Measurements from ENCODE around the gene BTF3L4.
"Not testable (repeated sequence)": the region's sequence is repeated elsewhere in the genome, so short reads cannot be mapped to it uniquely, and the experiment has no call there.

BTF3L4 gene

DNA sequence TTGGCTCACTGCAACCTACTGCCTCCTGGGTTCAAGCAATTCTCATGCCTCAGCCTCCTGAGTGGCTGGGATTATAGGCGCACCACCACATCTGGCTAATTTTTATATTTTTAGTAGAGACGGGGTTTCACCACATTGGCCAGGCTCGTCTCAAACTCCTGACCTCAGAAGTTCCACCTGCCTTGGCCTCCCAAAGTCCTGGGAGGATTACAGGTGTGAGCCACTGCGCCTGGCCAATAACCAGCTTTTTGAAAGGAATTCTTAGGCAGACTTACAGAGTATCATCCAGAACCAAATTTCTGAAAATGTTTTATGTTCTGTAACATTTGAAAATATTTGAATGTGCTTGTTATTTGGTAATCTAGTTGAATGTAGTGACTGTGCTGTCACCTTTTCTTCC, 14.6 kb downstream of the BTF3L4 start:
- Histone ChIP-seq H4K20me1 (peaks cover 95% of the 10 kb centered on the region), H3K4me1 (no peaks in the 10 kb centered on the region), H3K4me2 (no peak overlapping the region), H3K27me3 (no peaks in the 10 kb centered on the region), H3K4me3 (no peak overlapping the region), H3K9ac (no peak overlapping the region), H3K27ac (no peak overlapping the region), H3K36me3 (peaks cover 93% of the 10 kb centered on the region), H3K9me3 (no peaks in the 10 kb centered on the region)
- TF ChIP-seq Cebpa-rat (IDR thresholded peaks at IDR 0.05): no peak

- H3K27me3 ChIP-seq: no peaks in the 10 kb centered on the region
- no peaks in the 10 kb centered on the region for H3K9me3 ChIP-seq
- no peak overlapping the region for H3K9ac ChIP-seq
- H3K4me2 ChIP-seq: no peak overlapping the region
- peaks cover 93% of the 10 kb centered on the region for H3K36me3 ChIP-seq
- no peak overlapping the region for H3K27ac ChIP-seq
- no peak for TF ChIP-seq Cebpa-rat (IDR thresholded peaks at IDR 0.05)
- no peak overlapping the region for H3K4me3 ChIP-seq
- H3K4me1 ChIP-seq: no peaks in the 10 kb centered on the region
- H4K20me1 ChIP-seq: peaks cover 100% of the 10 kb centered on the region
Measured at GRCh38 chr1:52072291-52072690, 16.2 kb downstream of the BTF3L4 start.

DNA sequence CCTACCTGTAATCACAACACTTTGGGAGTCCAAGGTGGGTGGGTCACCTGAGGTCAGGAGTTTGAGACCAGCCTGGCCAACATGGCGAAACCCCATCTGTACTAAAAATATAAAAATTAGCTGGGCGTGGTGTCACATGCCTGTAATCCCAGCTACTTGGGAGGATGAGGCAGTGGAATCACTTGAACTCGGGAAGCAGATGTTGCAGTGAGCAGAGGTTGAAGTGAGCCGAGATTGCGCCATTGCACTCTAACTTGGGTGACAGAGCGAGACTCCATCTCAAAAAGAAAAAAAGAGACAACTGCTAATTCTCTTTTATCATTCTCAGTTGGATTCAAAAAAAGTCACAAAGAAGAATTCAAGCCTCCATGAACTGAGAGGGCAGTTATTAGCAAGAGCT, 21.2 kb downstream of the BTF3L4 start:
- not testable (repeated sequence) for H3K4me1 ChIP-seq
- peaks cover 100% of the 10 kb centered on the region for H4K20me1 ChIP-seq

DNA sequence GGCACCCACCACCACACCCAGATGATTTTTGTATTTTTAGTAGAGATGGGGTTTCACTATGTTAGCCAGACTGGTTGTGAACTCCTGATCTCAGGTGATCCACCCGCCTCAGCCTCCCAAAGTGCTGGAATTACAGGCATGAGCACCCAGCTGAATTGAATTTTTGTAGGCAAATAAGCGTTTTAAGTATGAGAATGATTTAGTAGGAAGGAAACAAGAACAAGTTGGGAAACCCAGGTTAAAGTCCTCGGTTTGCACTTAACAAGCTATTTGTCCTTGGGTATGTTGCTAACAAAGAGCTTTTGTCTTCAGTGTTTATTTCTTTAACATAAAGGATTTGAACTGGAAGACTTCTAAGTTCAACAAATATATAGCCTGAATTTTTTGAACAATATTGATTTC, 23.9 kb downstream of the BTF3L4 start:
- no peak overlapping the region for H3K27ac ChIP-seq

More for the DNA sequence above, 21.2 kb downstream of the BTF3L4 start:
- peaks cover 89% of the 10 kb centered on the region for H3K36me3 ChIP-seq
- H3K4me2 ChIP-seq, H3K27ac ChIP-seq, H3K9ac ChIP-seq, H3K9me3 ChIP-seq, H3K4me3 ChIP-seq, H3K27me3 ChIP-seq: not testable (repeated sequence)

GRCh38 chr1:52087892-52088291, 31.8 kb downstream of the BTF3L4 start:
- H3K4me2 ChIP-seq, H3K27ac ChIP-seq, H3K4me1 ChIP-seq, H3K4me3 ChIP-seq, H3K9me3 ChIP-seq, H3K9ac ChIP-seq, H3K27me3 ChIP-seq: not testable (repeated sequence)
- Histone ChIP-seq H4K20me1 (peaks cover 35% of the 10 kb centered on the region), H3K36me3 (peaks cover 96% of the 10 kb centered on the region)

More for the DNA sequence above, 23.9 kb downstream of the BTF3L4 start:
- peaks cover 100% of the 10 kb centered on the region for H4K20me1 ChIP-seq
- H3K9ac ChIP-seq: no peak overlapping the region
- H3K4me2 ChIP-seq: no peak overlapping the region
- TF ChIP-seq Cebpa-rat (IDR thresholded peaks at IDR 0.05): no peak
- H3K4me3 ChIP-seq: no peak overlapping the region
- H3K9me3 ChIP-seq: no peaks in the 10 kb centered on the region
- no peaks in the 10 kb centered on the region for H3K4me1 ChIP-seq
- no peaks in the 10 kb centered on the region for H3K27me3 ChIP-seq
- H3K36me3 ChIP-seq: peaks cover 89% of the 10 kb centered on the region

- H3K9me3 ChIP-seq, H3K27ac ChIP-seq: not testable (repeated sequence)
Measured at GRCh38 chr1:52094300-52094699, 38.2 kb downstream of the BTF3L4 start.

DNA sequence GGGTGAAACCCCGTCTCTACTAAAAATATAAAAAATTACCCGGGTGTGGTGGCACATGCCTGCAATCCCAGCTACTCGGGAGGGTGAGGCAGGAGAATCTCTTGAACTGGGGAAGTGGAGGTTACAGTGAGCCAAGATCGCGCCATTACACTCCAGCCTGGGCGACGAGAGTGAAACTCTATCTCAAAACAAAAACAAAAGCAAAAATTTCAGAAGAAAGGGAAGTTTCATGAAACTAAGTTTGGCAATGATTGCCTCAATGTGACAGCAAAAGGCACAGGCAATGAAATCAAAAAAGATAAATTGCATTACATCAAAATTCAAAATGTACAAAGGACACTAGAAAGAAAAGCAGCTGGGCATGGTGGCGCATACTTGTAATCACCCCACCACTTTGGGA, 40.1 kb downstream of the BTF3L4 start:
- no peak overlapping the region for H3K4me3 ChIP-seq
- no peak for TF ChIP-seq Cebpa-rat (IDR thresholded peaks at IDR 0.05)
- no peak overlapping the region for H3K4me2 ChIP-seq
- H4K20me1 ChIP-seq: no peaks in the 10 kb centered on the region
- H3K27ac ChIP-seq: no peak overlapping the region
- H3K36me3 ChIP-seq: peaks cover 26% of the 10 kb centered on the region
- no peaks in the 10 kb centered on the region for H3K9me3 ChIP-seq
- no peak overlapping the region for H3K9ac ChIP-seq
- no peaks in the 10 kb centered on the region for H3K4me1 ChIP-seq
- H3K27me3 ChIP-seq: no peaks in the 10 kb centered on the region

More at GRCh38 chr1:52094300-52094699, 38.2 kb downstream of the BTF3L4 start:
- H3K9ac ChIP-seq, H3K27me3 ChIP-seq, H3K4me1 ChIP-seq, H3K4me3 ChIP-seq, H3K4me2 ChIP-seq, H4K20me1 ChIP-seq: not testable (repeated sequence)
- H3K36me3 ChIP-seq: peaks cover 44% of the 10 kb centered on the region

GRCh38 chr1:52098139-52098871, 42.2 kb downstream of the BTF3L4 start:
- Histone ChIP-seq H4K20me1 (no peaks in the 10 kb centered on the region), H3K9ac (no peak overlapping the region), H3K27ac (no peak overlapping the region), H3K9me3 (no peaks in the 10 kb centered on the region), H3K27me3 (no peaks in the 10 kb centered on the region), H3K4me1 (no peaks in the 10 kb centered on the region), H3K4me3 (no peak overlapping the region), H3K4me2 (no peak overlapping the region), H3K36me3 (0 out of 2 replicates have a peak, but pooled peaks cover 7% of the 10 kb centered on the region)
- no peak for TF ChIP-seq Cebpa-rat (IDR thresholded peaks at IDR 0.05)

GRCh38 chr1:52102336-52103013, 46.4 kb downstream of the BTF3L4 start:
- H4K20me1 ChIP-seq: no peaks in the 10 kb centered on the region
- no peak overlapping the region for H3K4me2 ChIP-seq
- H3K9me3 ChIP-seq: no peaks in the 10 kb centered on the region
- no peaks in the 10 kb centered on the region for H3K27me3 ChIP-seq
- H3K36me3 ChIP-seq: no peaks in the 10 kb centered on the region
- no peak overlapping the region for H3K9ac ChIP-seq
- H3K4me1 ChIP-seq: no peaks in the 10 kb centered on the region
- no peak overlapping the region for H3K27ac ChIP-seq
- no peak overlapping the region for H3K4me3 ChIP-seq
- TF ChIP-seq Cebpa-rat (IDR thresholded peaks at IDR 0.05): no peak

DNA sequence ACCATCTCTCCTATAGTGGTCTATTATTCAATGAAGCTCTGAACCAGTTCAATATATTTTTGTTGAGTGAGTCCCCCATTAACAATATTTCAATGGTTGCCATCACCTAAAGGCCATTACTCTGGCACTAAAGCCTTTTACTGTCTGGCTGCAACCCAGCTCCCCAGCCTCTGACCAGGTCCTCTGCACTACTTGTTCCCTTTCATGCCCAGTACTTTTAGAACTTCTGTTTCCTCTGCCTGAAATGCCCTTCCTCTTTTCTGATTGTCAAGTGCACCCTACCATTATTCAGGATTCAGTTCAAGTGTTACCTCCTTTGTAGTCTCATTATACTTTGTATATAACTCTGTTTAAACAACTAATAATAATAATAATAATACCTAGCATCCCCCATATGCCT, 55.4 kb downstream of the BTF3L4 start:
- Histone ChIP-seq H3K4me1 (no peaks in the 10 kb centered on the region), H3K9ac (no peak overlapping the region), H3K27ac (no peak overlapping the region), H3K36me3 (no peaks in the 10 kb centered on the region), H4K20me1 (no peaks in the 10 kb centered on the region), H3K4me2 (no peak overlapping the region), H3K4me3 (no peak overlapping the region), H3K9me3 (no peaks in the 10 kb centered on the region), H3K27me3 (no peaks in the 10 kb centered on the region)
- no peak for TF ChIP-seq Cebpa-rat (IDR thresholded peaks at IDR 0.05)

Data from BLaER1 (cell line).